ENCODE measurements around the gene GCG. TPM values are rescaled to one million over a fixed set of nuclear protein-coding genes. Genes with fewer than 3 reads are reported as not detected.

The GCG gene
- polyA plus RNA-seq: not detected

GRCh38 chr2:162152147-162152546, at the start of gene GCG:
Gene GCG, minus strand, starts transcription at chr2:162152247. Its CDS starts 3,069 bp downstream, at chr2:162149178.
- Mint-ChIP-seq H3K27ac (no peak within 1 kb of the TSS), H3K4me3 (no peak within 1 kb of the TSS), H3K4me1 (peaks cover 0 to 6% of the 10 kb centered on the region in 2 donors), H3K36me3 (no peaks in the 10 kb centered on the region), H3K27me3 (ENCODE audit: low read depth in 3 of 3) (peaks cover 0 to 1% (median 0%) of the 10 kb centered on the region in 3 donors), H3K9me3 (peaks cover 0 to 3% (median 0%) of the 10 kb centered on the region in 6 donors)
- no peak for DNase-seq

GRCh38 chr2:162200636-162201035, 48.6 kb upstream of the GCG start:
- Mint-ChIP-seq H3K4me1 (no peaks in the 10 kb centered on the region), H3K27ac (no peak overlapping the region), H3K36me3 (no peaks in the 10 kb centered on the region), H3K9me3 (peaks cover 0 to 2% (median 0%) of the 10 kb centered on the region in 6 donors), H3K27me3 (ENCODE audit: low read depth in 3 of 3) (peaks cover 0 to 9% (median 5%) of the 10 kb centered on the region in 3 donors), H3K4me3 (no peak overlapping the region)
- DNase-seq: no peak

- H3K4me3 Mint-ChIP-seq: no peak overlapping the region
- H3K9me3 Mint-ChIP-seq: peaks cover 0 to 2% (median 0%) of the 10 kb centered on the region in 6 donors
- H3K27ac Mint-ChIP-seq: no peak overlapping the region
- H3K4me1 Mint-ChIP-seq: no peaks in the 10 kb centered on the region
- no peaks in the 10 kb centered on the region for H3K36me3 Mint-ChIP-seq
- H3K27me3 Mint-ChIP-seq (ENCODE audit: low read depth in 3 of 3): peaks cover 0 to 14% (median 5%) of the 10 kb centered on the region in 3 donors
- no peak for DNase-seq
These were observed 47.9 kb upstream of the GCG start for GRCh38 chr2:162199913-162200312.

- DNase-seq: no peak
- Mint-ChIP-seq H3K27ac (no peak overlapping the region), H3K27me3 (ENCODE audit: low read depth in 3 of 3) (peaks cover 0 to 19% (median 5%) of the 10 kb centered on the region in 3 donors), H3K4me1 (no peaks in the 10 kb centered on the region), H3K4me3 (no peak overlapping the region), H3K36me3 (no peaks in the 10 kb centered on the region), H3K9me3 (no peaks in the 10 kb centered on the region)
These were observed 46.2 kb upstream of the GCG start for GRCh38 chr2:162198239-162198638.

GRCh38 chr2:162197069-162197825, 45.2 kb upstream of the GCG start:
- Mint-ChIP-seq H3K4me1 (no peaks in the 10 kb centered on the region), H3K27ac (no peak overlapping the region), H3K4me3 (no peak overlapping the region), H3K36me3 (no peaks in the 10 kb centered on the region), H3K27me3 (ENCODE audit: low read depth in 3 of 3) (peaks cover 3 to 19% (median 11%) of the 10 kb centered on the region in 3 donors), H3K9me3 (no peaks in the 10 kb centered on the region)
- DNase-seq: no peak

- H3K9me3 Mint-ChIP-seq: no peaks in the 10 kb centered on the region
- no peaks in the 10 kb centered on the region for H3K4me1 Mint-ChIP-seq
- no peak for DNase-seq
- no peak overlapping the region for H3K27ac Mint-ChIP-seq
- H3K27me3 Mint-ChIP-seq (ENCODE audit: low read depth in 3 of 3): peaks cover 3 to 19% (median 12%) of the 10 kb centered on the region in 3 donors
- H3K36me3 Mint-ChIP-seq: no peaks in the 10 kb centered on the region
- H3K4me3 Mint-ChIP-seq: no peak overlapping the region
These were observed 44.6 kb upstream of the GCG start for GRCh38 chr2:162196638-162197037.

GRCh38 chr2:162188451-162188850, 36.4 kb upstream of the GCG start:
- H3K36me3 Mint-ChIP-seq: no peaks in the 10 kb centered on the region
- no peak overlapping the region for H3K4me3 Mint-ChIP-seq
- no peaks in the 10 kb centered on the region for H3K4me1 Mint-ChIP-seq
- peaks cover 3 to 10% (median 6%) of the 10 kb centered on the region in 3 donors for H3K27me3 Mint-ChIP-seq (ENCODE audit: low read depth in 3 of 3)
- no peak for DNase-seq
- no peaks in the 10 kb centered on the region for H3K9me3 Mint-ChIP-seq
- H3K27ac Mint-ChIP-seq: no peak overlapping the region

- no peaks in the 10 kb centered on the region for H3K36me3 Mint-ChIP-seq
- no peak overlapping the region for H3K27ac Mint-ChIP-seq
- no peaks in the 10 kb centered on the region for H3K4me1 Mint-ChIP-seq
- no peak for DNase-seq
- H3K4me3 Mint-ChIP-seq: no peak overlapping the region
- H3K9me3 Mint-ChIP-seq: no peaks in the 10 kb centered on the region
- peaks cover 3 to 8% (median 3%) of the 10 kb centered on the region in 3 donors for H3K27me3 Mint-ChIP-seq (ENCODE audit: low read depth in 3 of 3)
These were observed 33.6 kb upstream of the GCG start for GRCh38 chr2:162185541-162186232.

- Mint-ChIP-seq H3K27ac (no peak overlapping the region), H3K9me3 (no peaks in the 10 kb centered on the region), H3K4me3 (no peak overlapping the region), H3K36me3 (no peaks in the 10 kb centered on the region), H3K27me3 (ENCODE audit: low read depth in 3 of 3) (peaks cover 0 to 8% (median 3%) of the 10 kb centered on the region in 3 donors), H3K4me1 (no peaks in the 10 kb centered on the region)
- no peak for DNase-seq
These were observed 32.9 kb upstream of the GCG start for GRCh38 chr2:162184821-162185450.

GRCh38 chr2:162184359-162184758, 32.3 kb upstream of the GCG start:
- H3K9me3 Mint-ChIP-seq: no peaks in the 10 kb centered on the region
- H3K27ac Mint-ChIP-seq: no peak overlapping the region
- H3K36me3 Mint-ChIP-seq: no peaks in the 10 kb centered on the region
- peaks cover 2 to 8% (median 3%) of the 10 kb centered on the region in 3 donors for H3K27me3 Mint-ChIP-seq (ENCODE audit: low read depth in 3 of 3)
- H3K4me1 Mint-ChIP-seq: no peaks in the 10 kb centered on the region
- H3K4me3 Mint-ChIP-seq: no peak overlapping the region
- DNase-seq: no peak

- H3K9me3 Mint-ChIP-seq: peaks cover 0 to 1% (median 0%) of the 10 kb centered on the region in 6 donors
- peaks cover 0 to 6% (median 2%) of the 10 kb centered on the region in 3 donors for H3K27me3 Mint-ChIP-seq (ENCODE audit: low read depth in 3 of 3)
- H3K4me1 Mint-ChIP-seq: no peaks in the 10 kb centered on the region
- no peaks in the 10 kb centered on the region for H3K36me3 Mint-ChIP-seq
- no peak overlapping the region for H3K4me3 Mint-ChIP-seq
- no peak for DNase-seq
- H3K27ac Mint-ChIP-seq: no peak overlapping the region
These were observed 30.3 kb upstream of the GCG start for GRCh38 chr2:162182395-162182794.

GRCh38 chr2:162177301-162177700, 25.3 kb upstream of the GCG start:
- no peaks in the 10 kb centered on the region for H3K36me3 Mint-ChIP-seq
- H3K27ac Mint-ChIP-seq: no peak overlapping the region
- DNase-seq: no peak
- H3K27me3 Mint-ChIP-seq (ENCODE audit: low read depth in 3 of 3): peaks cover 0 to 8% (median 7%) of the 10 kb centered on the region in 3 donors
- H3K9me3 Mint-ChIP-seq: peaks cover 0 to 1% (median 0%) of the 10 kb centered on the region in 6 donors
- no peak overlapping the region for H3K4me3 Mint-ChIP-seq
- no peaks in the 10 kb centered on the region for H3K4me1 Mint-ChIP-seq

- no peaks in the 10 kb centered on the region for H3K36me3 Mint-ChIP-seq
- peaks cover 0 to 1% (median 0%) of the 10 kb centered on the region in 6 donors for H3K9me3 Mint-ChIP-seq
- H3K4me1 Mint-ChIP-seq: no peaks in the 10 kb centered on the region
- H3K27ac Mint-ChIP-seq: no peak overlapping the region
- H3K27me3 Mint-ChIP-seq (ENCODE audit: low read depth in 3 of 3): peaks cover 0 to 7% (median 2%) of the 10 kb centered on the region in 3 donors
- DNase-seq: no peak
- H3K4me3 Mint-ChIP-seq: no peak overlapping the region
These were observed 23.7 kb upstream of the GCG start for GRCh38 chr2:162175714-162176113.

GRCh38 chr2:162174746-162175145, 22.7 kb upstream of the GCG start:
- Mint-ChIP-seq H3K9me3 (peaks cover 0 to 1% (median 0%) of the 10 kb centered on the region in 6 donors), H3K27ac (no peak overlapping the region), H3K4me3 (no peak overlapping the region), H3K4me1 (no peaks in the 10 kb centered on the region), H3K36me3 (no peaks in the 10 kb centered on the region), H3K27me3 (ENCODE audit: low read depth in 3 of 3) (peaks cover 0 to 7% (median 2%) of the 10 kb centered on the region in 3 donors)
- no peak for DNase-seq

All from immature natural killer cell (primary cell).